Testis (tissue), 2 donors: ENCODE data around the gene STX1B.

Experiments used
- CTCF ChIP-seq, 3 experiments: fragments of 450-650 bp in 2 of 3; fragments of 200-600 bp in 1 of 3; sonication (generic) in 1 of 3; IDR thresholded peaks; one replicate each; pipeline ENCODE4 v1.5.1; 2016 to 2019; ENCODE audit warnings: antibody characterized with exemption in 3 of 3, mild to moderate bottlenecking in 2 of 3, moderate library complexity in 1 of 3
- POLR2A ChIP-seq: fragments of 450-650 bp; IDR thresholded peaks from one replicate; pipeline ENCODE4 v1.6.1; 2017; ENCODE audit warnings: antibody characterized with exemption, mild to moderate bottlenecking, moderate library complexity

GRCh38 chr16:30954993-30955392, 55.4 kb downstream of the STX1B start:
- TF ChIP-seq CTCF (IDR thresholded peaks at IDR 0.05): no peak
- no peak for TF ChIP-seq POLR2A
